NCI-H2107 (cell line): ENCODE measurements around the gene SPOPL.
"Not testable (repeated sequence)": the region's sequence is repeated elsewhere in the genome, so short reads cannot be mapped to it uniquely, and the experiment has no call there.

ENCODE experiments used
- DNase-seq: peaks from one replicate; lab custom pipeline; 2025; lab: John Stamatoyannopoulos, UW

SPOPL gene

GRCh38 chr2:138523673-138524042 lies 22.1 kb downstream of the SPOPL start:
- DNase-seq = not testable (repeated sequence)

GRCh38 chr2:138524353-138524752 lies 22.8 kb downstream of the SPOPL start:
- not testable (repeated sequence) for DNase-seq

GRCh38 chr2:138531913-138532312 lies 30.3 kb downstream of the SPOPL start:
- DNase-seq = no peak

GRCh38 chr2:138534791-138535190 lies 33.2 kb downstream of the SPOPL start:
- no peak for DNase-seq

- no peak for DNase-seq
These were observed 34.7 kb downstream of the SPOPL start for GRCh38 chr2:138536302-138536701.

- DNase-seq = no peak
These were observed 35.2 kb downstream of the SPOPL start for GRCh38 chr2:138536740-138537139.

- no peak for DNase-seq
These were observed 35.8 kb downstream of the SPOPL start for GRCh38 chr2:138537170-138537915.

- DNase-seq = not testable (repeated sequence)
These were observed 42.6 kb downstream of the SPOPL start for GRCh38 chr2:138544206-138544605.

- DNase-seq = no peak
These were observed 47.2 kb downstream of the SPOPL start for GRCh38 chr2:138548796-138549195.

- DNase-seq = no peak
These were observed 48.6 kb downstream of the SPOPL start for GRCh38 chr2:138550172-138550571.

- DNase-seq = no peak
These were observed 49.2 kb downstream of the SPOPL start for GRCh38 chr2:138550670-138551287.

GRCh38 chr2:138554123-138554522 lies 52.6 kb downstream of the SPOPL start:
- DNase-seq = no peak

GRCh38 chr2:138559641-138560040 lies 58.1 kb downstream of the SPOPL start:
- no peak for DNase-seq

GRCh38 chr2:138564586-138565229 lies 63.1 kb downstream of the SPOPL start:
- DNase-seq = no peak

GRCh38 chr2:138565230-138565598 lies 63.6 kb downstream of the SPOPL start:
- no peak for DNase-seq

- no peak for DNase-seq
These were observed 70.7 kb downstream of the SPOPL start for GRCh38 chr2:138572318-138572717.

GRCh38 chr2:138577066-138577465 lies 75.5 kb downstream of the SPOPL start:
- DNase-seq = no peak

- no peak for DNase-seq
These were observed 78.0 kb downstream of the SPOPL start for GRCh38 chr2:138579556-138579955.

GRCh38 chr2:138581909-138582308 lies 80.3 kb downstream of the SPOPL start:
- DNase-seq = no peak

GRCh38 chr2:138589663-138590062 lies 88.1 kb downstream of the SPOPL start:
- no peak for DNase-seq

GRCh38 chr2:138596403-138596802 lies 94.8 kb downstream of the SPOPL start:
- DNase-seq = no peak

- DNase-seq = no peak
These were observed 99.3 kb downstream of the SPOPL start for GRCh38 chr2:138600732-138601457.
